ENCODE measurements around the gene NOTCH1.
A peak's percentile ranks its signal among the peaks of the same experiment; 100 is the strongest.

NOTCH1 gene

DNA sequence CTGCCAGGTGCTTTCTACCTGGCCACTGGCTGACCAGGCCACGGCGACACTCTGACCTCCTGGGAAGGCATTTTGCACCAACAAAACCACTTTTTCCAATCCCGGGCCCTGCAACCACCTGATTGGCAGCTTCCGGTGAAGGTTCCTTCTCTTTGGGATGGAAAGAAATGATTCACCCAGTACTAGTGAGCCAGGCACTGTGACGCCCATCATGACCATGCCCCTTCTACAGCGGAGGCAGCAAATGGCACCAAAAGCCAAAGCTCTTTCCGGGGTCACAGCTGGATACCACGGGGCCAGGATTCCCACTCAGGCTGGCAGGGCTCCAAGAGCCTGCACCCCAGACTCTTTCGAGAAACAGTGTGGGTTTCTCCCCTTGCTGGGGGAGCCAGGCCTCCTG lies 4.7 kb downstream of the NOTCH1 start:
- no peak overlapping the region; the same call in 1 of the 2 replicates for H3K27ac ChIP-seq (ENCODE audit: low read length)
- peaks cover 36% of the 10 kb centered on the region for H3K4me1 ChIP-seq (ENCODE audit: low read length)
- no peaks in the 10 kb centered on the region for H3K36me3 ChIP-seq (replicated peaks; ENCODE audit: insufficient read depth, low read length)
- H3F3A ChIP-seq (ENCODE audit: insufficient read depth, low read length) = peaks cover 35% of the 10 kb centered on the region
- H3K4me3 ChIP-seq (ENCODE audit: low read length) = no peak overlapping the region
- H3K9me2 ChIP-seq (replicated peaks; ENCODE audit: insufficient read depth, low read length) = no peaks in the 10 kb centered on the region
- no peak overlapping the region for H2AFZ ChIP-seq (ENCODE audit: low read length)
- peaks cover 3% of the 10 kb centered on the region; the same call in 1 of the 2 replicates for H4K20me1 ChIP-seq (ENCODE audit: insufficient read depth, low read length)
- H3K9ac ChIP-seq (ENCODE audit: low read length) = no peak overlapping the region
- DNase-seq = no peak
- H3K4me2 ChIP-seq (ENCODE audit: low read depth, low read length) = no peak overlapping the region
- no peaks in the 10 kb centered on the region for H3K27me3 ChIP-seq (replicated peaks; ENCODE audit: insufficient read depth, low read length)
- H3K9me3 ChIP-seq (replicated peaks; ENCODE audit: insufficient read depth, low read length) = no peaks in the 10 kb centered on the region
- TF ChIP-seq, protein P1, sequence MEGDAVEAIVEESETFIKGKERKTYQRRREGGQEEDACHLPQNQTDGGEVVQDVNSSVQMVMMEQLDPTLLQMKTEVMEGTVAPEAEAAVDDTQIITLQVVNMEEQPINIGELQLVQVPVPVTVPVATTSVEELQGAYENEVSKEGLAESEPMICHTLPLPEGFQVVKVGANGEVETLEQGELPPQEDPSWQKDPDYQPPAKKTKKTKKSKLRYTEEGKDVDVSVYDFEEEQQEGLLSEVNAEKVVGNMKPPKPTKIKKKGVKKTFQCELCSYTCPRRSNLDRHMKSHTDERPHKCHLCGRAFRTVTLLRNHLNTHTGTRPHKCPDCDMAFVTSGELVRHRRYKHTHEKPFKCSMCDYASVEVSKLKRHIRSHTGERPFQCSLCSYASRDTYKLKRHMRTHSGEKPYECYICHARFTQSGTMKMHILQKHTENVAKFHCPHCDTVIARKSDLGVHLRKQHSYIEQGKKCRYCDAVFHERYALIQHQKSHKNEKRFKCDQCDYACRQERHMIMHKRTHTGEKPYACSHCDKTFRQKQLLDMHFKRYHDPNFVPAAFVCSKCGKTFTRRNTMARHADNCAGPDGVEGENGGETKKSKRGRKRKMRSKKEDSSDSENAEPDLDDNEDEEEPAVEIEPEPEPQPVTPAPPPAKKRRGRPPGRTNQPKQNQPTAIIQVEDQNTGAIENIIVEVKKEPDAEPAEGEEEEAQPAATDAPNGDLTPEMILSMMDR (IDR thresholded peaks at IDR 0.05; ENCODE audit: low read length) = no peak
- TF ChIP-seq EZH2 (optimal IDR thresholded peaks at IDR 0.05; ENCODE audit: low read depth, low read length) (no peak), EZH2phosphoT487 (IDR thresholded peaks at IDR 0.05; ENCODE audit: low read length) (no peak)
- H3K79me2 ChIP-seq (ENCODE audit: low read length) = peaks cover 77% of the 10 kb centered on the region

DNA sequence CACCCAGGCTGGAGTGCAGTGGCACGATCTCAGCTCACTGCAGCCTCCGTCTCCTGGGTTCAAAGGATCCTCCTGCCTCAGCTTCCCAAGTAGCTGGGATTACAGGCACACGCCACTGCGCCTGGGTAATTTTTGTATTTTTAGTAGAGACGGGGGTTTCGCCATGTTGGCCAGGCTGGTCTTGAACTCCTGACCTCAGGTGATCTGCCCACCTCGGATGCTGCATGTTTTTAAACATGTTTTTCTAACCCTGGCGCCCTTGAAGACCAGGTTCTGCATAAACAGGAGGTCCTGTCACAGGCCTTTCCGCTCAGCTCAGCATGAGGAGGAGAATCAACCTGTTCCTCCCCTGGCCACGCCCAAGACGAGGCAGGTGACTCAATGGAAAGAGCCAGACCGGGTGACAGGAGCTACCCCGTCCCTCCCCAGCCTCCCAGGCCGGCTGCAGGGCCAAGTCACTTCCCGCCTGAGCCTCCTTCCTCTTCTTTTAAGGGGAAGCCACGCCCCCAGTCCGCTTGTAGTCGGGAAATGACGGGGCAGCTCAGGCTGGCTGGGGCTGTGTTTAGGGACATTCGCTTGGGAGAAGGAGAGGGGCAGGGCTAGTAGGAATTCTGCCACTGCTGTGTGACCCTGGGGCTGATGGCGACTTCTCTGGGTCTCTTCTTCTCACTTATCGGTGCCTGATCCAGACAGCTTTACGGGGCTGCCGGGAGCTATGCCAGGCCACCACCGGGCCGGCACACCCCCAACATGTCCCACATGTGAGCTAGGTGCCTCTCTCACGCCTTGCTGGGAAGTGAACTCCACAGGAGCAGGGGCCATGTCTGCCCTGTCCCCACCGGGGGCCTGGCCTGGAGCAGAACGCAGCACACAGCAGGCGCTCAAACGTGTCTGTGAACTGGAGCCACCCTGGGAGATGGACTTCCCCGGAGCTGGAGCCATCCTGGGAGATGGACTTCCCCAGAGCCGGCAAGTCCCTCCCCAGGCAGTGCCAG lies 6.1 kb downstream of the NOTCH1 start:
- Histone ChIP-seq H4K20me1 (ENCODE audit: insufficient read depth, low read length) (peaks cover 3% of the 10 kb centered on the region; the same call in 1 of the 2 replicates), H2AFZ (ENCODE audit: low read length) (no peak overlapping the region), H3K9ac (ENCODE audit: low read length) (peak overlapping the region; percentile 57), H3K4me1 (ENCODE audit: low read length) (peaks cover 36% of the 10 kb centered on the region), H3K9me2 (replicated peaks; ENCODE audit: insufficient read depth, low read length) (no peaks in the 10 kb centered on the region), H3K36me3 (replicated peaks; ENCODE audit: insufficient read depth, low read length) (no peaks in the 10 kb centered on the region), H3K27me3 (replicated peaks; ENCODE audit: insufficient read depth, low read length) (no peaks in the 10 kb centered on the region), H3K79me2 (ENCODE audit: low read length) (peaks cover 79% of the 10 kb centered on the region), H3K9me3 (replicated peaks; ENCODE audit: insufficient read depth, low read length) (no peaks in the 10 kb centered on the region), H3K4me2 (ENCODE audit: low read depth, low read length) (peak overlapping the region; percentile 82), H3K4me3 (ENCODE audit: low read length) (peak overlapping the region; percentile 52), H3F3A (ENCODE audit: insufficient read depth, low read length) (peaks cover 27% of the 10 kb centered on the region), H3K27ac (ENCODE audit: low read length) (peak overlapping the region; percentile 87)
- TF ChIP-seq, protein P1 (IDR thresholded peaks at IDR 0.05; ENCODE audit: low read length) = no peak
- TF ChIP-seq EZH2phosphoT487 (IDR thresholded peaks at IDR 0.05; ENCODE audit: low read length) = no peak
- no peak for TF ChIP-seq EZH2 (optimal IDR thresholded peaks at IDR 0.05; ENCODE audit: low read depth, low read length)
- peak; percentile 97 for DNase-seq

DNA sequence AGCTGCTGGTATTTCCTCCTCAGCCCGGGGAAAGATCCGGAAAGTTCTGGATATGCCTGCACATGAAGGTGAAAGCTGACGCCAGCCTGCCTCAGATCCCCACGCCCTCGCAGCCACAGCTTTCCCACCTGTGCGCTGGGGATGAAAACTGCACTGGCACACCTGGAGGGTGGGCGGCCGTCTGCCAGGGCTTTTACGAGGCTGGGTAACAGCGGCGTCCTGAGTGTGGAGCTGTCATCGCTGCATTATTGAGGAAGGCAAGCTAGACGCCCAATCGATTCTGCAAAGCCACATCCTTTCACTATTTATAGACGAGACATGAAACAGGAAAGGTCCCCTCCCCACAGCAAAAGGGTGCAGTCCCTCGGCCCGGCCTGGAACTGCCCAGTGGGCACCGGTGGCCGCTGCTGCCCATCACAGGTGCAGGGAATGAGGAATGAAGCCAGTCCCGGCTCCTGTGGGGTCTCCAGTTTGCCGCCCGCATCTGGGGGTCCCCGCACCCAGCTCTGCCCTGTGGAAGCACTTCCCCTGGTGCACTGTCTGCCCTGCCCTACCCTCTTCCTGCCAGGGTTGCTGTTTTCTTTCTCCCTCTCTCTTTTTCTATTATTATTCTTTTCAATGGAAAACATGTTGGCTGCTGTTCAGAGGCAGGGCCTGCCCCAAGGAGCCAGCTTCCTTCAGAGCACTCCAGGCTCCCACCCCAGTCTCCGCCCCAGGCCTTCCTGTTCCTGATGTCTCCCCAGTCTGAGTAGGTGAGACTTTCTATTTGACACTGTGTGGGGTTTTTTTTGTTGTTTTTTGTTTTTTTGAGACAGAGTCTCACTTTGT lies 7.0 kb downstream of the NOTCH1 start:
- peak overlapping the region; percentile 87 for H3K27ac ChIP-seq (ENCODE audit: low read length)
- H3K79me2 ChIP-seq (ENCODE audit: low read length) = peaks cover 77% of the 10 kb centered on the region

More for the DNA sequence above, 7.0 kb downstream of the NOTCH1 start:
- Histone ChIP-seq H3K4me3 (ENCODE audit: low read length) (peak overlapping the region; percentile 48), H3F3A (ENCODE audit: insufficient read depth, low read length) (peaks cover 27% of the 10 kb centered on the region), H3K36me3 (replicated peaks; ENCODE audit: insufficient read depth, low read length) (no peaks in the 10 kb centered on the region), H3K27me3 (replicated peaks; ENCODE audit: insufficient read depth, low read length) (no peaks in the 10 kb centered on the region), H4K20me1 (ENCODE audit: insufficient read depth, low read length) (no peaks in the 10 kb centered on the region), H3K9ac (ENCODE audit: low read length) (peak overlapping the region; percentile 57), H3K9me3 (replicated peaks; ENCODE audit: insufficient read depth, low read length) (no peaks in the 10 kb centered on the region), H2AFZ (ENCODE audit: low read length) (peak overlapping the region; percentile 33; the same call in 1 of the 2 replicates), H3K4me1 (ENCODE audit: low read length) (peaks cover 36% of the 10 kb centered on the region), H3K4me2 (ENCODE audit: low read depth, low read length) (peak overlapping the region; percentile 82), H3K9me2 (replicated peaks; ENCODE audit: insufficient read depth, low read length) (no peaks in the 10 kb centered on the region)
- TF ChIP-seq EZH2phosphoT487 (IDR thresholded peaks at IDR 0.05; ENCODE audit: low read length) (no peak), EZH2 (optimal IDR thresholded peaks at IDR 0.05; ENCODE audit: low read depth, low read length) (no peak)
- TF ChIP-seq, protein P1 (IDR thresholded peaks at IDR 0.05; ENCODE audit: low read length) = no peak
- DNase-seq = peak; percentile 63
